Sigmoid colon (tissue), 3 donors: ENCODE results near the gene NTN1.

ENCODE experiments used
- POLR2A ChIP-seq, 2 donors: fragments of 450-650 bp; IDR thresholded peaks; one replicate each; pipeline ENCODE4 v1.6.1; 2016; ENCODE audit warnings: antibody characterized with exemption in 2 of 2, mild to moderate bottlenecking in 2 of 2, moderate library complexity in 2 of 2
- TF ChIP-seq, protein P1 (sequence below), 4 experiments: fragments of 450-650 bp in 3 of 4; fragments of 200-600 bp in 1 of 4; IDR thresholded peaks; one replicate each; pipeline ENCODE4 v1.5.1; 2016 to 2019; ENCODE audit warnings: antibody characterized with exemption in 4 of 4, mild to moderate bottlenecking in 3 of 4, moderate library complexity in 2 of 4

DNA sequence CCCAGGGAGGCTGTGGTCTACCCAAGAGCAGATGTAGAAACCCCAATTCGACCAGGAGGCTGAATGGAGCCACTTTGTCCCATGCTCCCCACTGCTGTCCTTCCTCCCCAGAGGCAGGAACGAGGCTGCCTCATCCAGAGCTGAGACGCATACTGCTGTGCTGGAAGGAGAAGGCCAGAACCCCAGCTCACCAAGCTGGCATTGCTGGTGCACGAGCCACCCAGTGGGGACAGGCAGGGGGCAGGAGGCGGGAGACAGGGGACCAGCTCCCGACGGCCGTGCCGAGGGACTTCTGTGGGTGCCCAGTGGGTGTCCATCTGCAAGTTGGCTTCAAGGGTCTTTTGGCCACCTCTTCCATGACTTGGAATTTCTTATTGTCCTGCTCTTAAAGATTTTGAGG is 66.6 kb downstream of the NTN1 start:
- TF ChIP-seq POLR2A (IDR thresholded peaks at IDR 0.05), result no peak
- TF ChIP-seq, protein P1, sequence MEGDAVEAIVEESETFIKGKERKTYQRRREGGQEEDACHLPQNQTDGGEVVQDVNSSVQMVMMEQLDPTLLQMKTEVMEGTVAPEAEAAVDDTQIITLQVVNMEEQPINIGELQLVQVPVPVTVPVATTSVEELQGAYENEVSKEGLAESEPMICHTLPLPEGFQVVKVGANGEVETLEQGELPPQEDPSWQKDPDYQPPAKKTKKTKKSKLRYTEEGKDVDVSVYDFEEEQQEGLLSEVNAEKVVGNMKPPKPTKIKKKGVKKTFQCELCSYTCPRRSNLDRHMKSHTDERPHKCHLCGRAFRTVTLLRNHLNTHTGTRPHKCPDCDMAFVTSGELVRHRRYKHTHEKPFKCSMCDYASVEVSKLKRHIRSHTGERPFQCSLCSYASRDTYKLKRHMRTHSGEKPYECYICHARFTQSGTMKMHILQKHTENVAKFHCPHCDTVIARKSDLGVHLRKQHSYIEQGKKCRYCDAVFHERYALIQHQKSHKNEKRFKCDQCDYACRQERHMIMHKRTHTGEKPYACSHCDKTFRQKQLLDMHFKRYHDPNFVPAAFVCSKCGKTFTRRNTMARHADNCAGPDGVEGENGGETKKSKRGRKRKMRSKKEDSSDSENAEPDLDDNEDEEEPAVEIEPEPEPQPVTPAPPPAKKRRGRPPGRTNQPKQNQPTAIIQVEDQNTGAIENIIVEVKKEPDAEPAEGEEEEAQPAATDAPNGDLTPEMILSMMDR (IDR thresholded peaks at IDR 0.05), result no peak
